ENCODE data around the gene GPR84. TPM values are rescaled to one million over a fixed set of nuclear protein-coding genes. Genes with fewer than 3 reads are reported as not detected.

The GPR84 gene
- total and polyA plus RNA-seq, 10 of the 15 experiments (the other 5 are each of a cell fraction or from before 2014, with no cell fraction given) = 0.37 to 4.7 (median 2.6) TPM

DNA sequence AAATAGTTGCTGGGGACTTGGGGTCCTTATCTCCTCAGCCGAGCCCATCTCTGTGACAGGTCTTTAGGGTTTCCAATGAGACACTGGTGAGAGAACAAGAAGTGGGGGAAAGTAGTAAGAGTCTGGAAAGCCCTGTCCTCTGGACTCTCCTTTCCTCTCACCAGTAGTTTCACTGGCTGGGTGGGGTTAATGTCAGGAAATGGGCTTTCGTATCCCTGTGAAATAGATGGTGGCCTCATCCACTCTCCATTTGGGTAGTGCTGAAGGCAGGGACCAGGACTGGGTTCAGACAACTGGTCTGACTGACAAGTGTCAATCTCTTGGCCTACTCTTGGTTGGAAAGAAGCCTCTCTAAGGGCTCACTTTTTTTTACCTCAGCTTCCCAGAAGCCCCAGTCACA, 12.7 kb upstream of the GPR84 start:
- FAIRE-seq = no peak
- ATAC-seq = no peak
- CTCF ChIA-PET = interaction anchor here (0.8 to 4.6 kb wide), 4 partner anchors 10 to 149 kb away, joined by 3 to 42 read pairs (median 3); partner anchors contain the start of gene COPZ1
- RAD21 ChIA-PET (ENCODE audit: unreplicated experiment) = no interaction called here
- no peak overlapping the region for H3K4me3 ChIP-seq
- intact Hi-C loops (cut with micrococcal nuclease; ENCODE audit: unreplicated experiment) (loop anchor here (10.0 kb wide), 1 partner anchor 372 kb away; the partner anchor contains the start of genes HOXC8 and HOXC9), in situ Hi-C loops (cut with MboI) (no loop called here)
- SMC1A ChIA-PET (ENCODE audit: uncharacterized antibody, unreplicated experiment) = interaction anchor here (1.0 to 1.1 kb wide), 2 partner anchors 18 to 41 kb away, joined by 3 to 4 read pairs; no protein-coding TSS in a partner anchor
- H3K27ac ChIP-seq (ENCODE audit: control insufficient read depth, insufficient read depth) = no peak overlapping the region
- H3K9me3 ChIP-seq (replicated peaks; ENCODE audit: control insufficient read depth, insufficient read depth, low read length) = no peaks in the 10 kb centered on the region
- H3K36me3 ChIP-seq (ENCODE audit: control insufficient read depth in 2 of 2, insufficient read depth in 2 of 2, low read length in 1 of 2) = no peaks in the 10 kb centered on the region
- TF ChIP-seq ZNF622 (IDR thresholded peaks at IDR 0.05) (no peak), BCL11A (IDR thresholded peaks at IDR 0.05; ENCODE audit: low read depth, low read length) (no peak), FOXK2 (IDR thresholded peaks at IDR 0.05) (no peak), BCLAF1 (IDR thresholded peaks at IDR 0.05) (no peak), ZNF274 (IDR thresholded peaks at IDR 0.05; ENCODE audit: insufficient read depth, insufficient read length) (no peak), RELB (IDR thresholded peaks at IDR 0.05; ENCODE audit: low read depth) (no peak), IRF4 (IDR thresholded peaks at IDR 0.05; ENCODE audit: low read depth, low read length) (no peak), ATF7 (IDR thresholded peaks at IDR 0.05; ENCODE audit: low read depth) (no peak), DPF2 (IDR thresholded peaks at IDR 0.05) (no peak), RAD21 (IDR thresholded peaks at IDR 0.05; ENCODE audit: insufficient read depth, low read depth, low read length) (no peak), MYC (IDR thresholded peaks at IDR 0.05; ENCODE audit: insufficient read depth, insufficient read length, insufficient replicate concordance, low read length, severe bottlenecking) (no peak), RAD51 (IDR thresholded peaks at IDR 0.05) (no peak), MTA2 (IDR thresholded peaks at IDR 0.05; ENCODE audit: low read depth) (no peak)
- TF ChIP-seq, protein P1, sequence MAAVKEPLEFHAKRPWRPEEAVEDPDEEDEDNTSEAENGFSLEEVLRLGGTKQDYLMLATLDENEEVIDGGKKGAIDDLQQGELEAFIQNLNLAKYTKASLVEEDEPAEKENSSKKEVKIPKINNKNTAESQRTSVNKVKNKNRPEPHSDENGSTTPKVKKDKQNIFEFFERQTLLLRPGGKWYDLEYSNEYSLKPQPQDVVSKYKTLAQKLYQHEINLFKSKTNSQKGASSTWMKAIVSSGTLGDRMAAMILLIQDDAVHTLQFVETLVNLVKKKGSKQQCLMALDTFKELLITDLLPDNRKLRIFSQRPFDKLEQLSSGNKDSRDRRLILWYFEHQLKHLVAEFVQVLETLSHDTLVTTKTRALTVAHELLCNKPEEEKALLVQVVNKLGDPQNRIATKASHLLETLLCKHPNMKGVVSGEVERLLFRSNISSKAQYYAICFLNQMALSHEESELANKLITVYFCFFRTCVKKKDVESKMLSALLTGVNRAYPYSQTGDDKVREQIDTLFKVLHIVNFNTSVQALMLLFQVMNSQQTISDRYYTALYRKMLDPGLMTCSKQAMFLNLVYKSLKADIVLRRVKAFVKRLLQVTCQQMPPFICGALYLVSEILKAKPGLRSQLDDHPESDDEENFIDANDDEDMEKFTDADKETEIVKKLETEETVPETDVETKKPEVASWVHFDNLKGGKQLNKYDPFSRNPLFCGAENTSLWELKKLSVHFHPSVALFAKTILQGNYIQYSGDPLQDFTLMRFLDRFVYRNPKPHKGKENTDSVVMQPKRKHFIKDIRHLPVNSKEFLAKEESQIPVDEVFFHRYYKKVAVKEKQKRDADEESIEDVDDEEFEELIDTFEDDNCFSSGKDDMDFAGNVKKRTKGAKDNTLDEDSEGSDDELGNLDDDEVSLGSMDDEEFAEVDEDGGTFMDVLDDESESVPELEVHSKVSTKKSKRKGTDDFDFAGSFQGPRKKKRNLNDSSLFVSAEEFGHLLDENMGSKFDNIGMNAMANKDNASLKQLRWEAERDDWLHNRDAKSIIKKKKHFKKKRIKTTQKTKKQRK (IDR thresholded peaks at IDR 0.05; ENCODE audit: low read depth, low read length) = no peak
- TF ChIP-seq, protein P2, sequence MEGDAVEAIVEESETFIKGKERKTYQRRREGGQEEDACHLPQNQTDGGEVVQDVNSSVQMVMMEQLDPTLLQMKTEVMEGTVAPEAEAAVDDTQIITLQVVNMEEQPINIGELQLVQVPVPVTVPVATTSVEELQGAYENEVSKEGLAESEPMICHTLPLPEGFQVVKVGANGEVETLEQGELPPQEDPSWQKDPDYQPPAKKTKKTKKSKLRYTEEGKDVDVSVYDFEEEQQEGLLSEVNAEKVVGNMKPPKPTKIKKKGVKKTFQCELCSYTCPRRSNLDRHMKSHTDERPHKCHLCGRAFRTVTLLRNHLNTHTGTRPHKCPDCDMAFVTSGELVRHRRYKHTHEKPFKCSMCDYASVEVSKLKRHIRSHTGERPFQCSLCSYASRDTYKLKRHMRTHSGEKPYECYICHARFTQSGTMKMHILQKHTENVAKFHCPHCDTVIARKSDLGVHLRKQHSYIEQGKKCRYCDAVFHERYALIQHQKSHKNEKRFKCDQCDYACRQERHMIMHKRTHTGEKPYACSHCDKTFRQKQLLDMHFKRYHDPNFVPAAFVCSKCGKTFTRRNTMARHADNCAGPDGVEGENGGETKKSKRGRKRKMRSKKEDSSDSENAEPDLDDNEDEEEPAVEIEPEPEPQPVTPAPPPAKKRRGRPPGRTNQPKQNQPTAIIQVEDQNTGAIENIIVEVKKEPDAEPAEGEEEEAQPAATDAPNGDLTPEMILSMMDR (IDR thresholded peaks at IDR 0.05 in 2 of 3, conservative IDR thresholded peaks at IDR 0.05 in 1 of 3; ENCODE audit: control insufficient read depth in 2 of 3, extremely low read depth in 1 of 3, insufficient read depth in 1 of 3, low read depth in 3 of 3, low read length in 3 of 3) = no peak
- WGBS (ENCODE audit: insufficient coverage, insufficient replicate concordance, low lambda C conversion rate, missing lambda C conversion rate) = 48% methylated on average over 2 of the region's 2 CpGs
- DNase-seq (ENCODE audit: low read depth, low spot score) = no peak
- peaks cover 5% of the 10 kb centered on the region; the same call in 1 of the 2 replicates for H3K4me1 ChIP-seq (ENCODE audit: control insufficient read depth, insufficient read depth, low read length)
- BruUV-seq (replicated peaks) = no TSS peak
- no peak overlapping the region for H3K4me2 ChIP-seq (ENCODE audit: control insufficient read depth, insufficient read depth)
- H3K79me2 ChIP-seq (ENCODE audit: control insufficient read depth, insufficient read depth, low read length) = no peaks in the 10 kb centered on the region
- POLR2A ChIA-PET = no interaction called here
- H3K27me3 ChIP-seq (replicated peaks in 1 of 2; ENCODE audit: control insufficient read depth in 2 of 2, insufficient read depth in 2 of 2, low read length in 1 of 2) = no peaks in the 10 kb centered on the region
- no peaks in the 10 kb centered on the region for H4K20me1 ChIP-seq (ENCODE audit: control insufficient read depth, insufficient read depth)
- H3K9ac ChIP-seq (ENCODE audit: control insufficient read depth, insufficient read depth, low read length) = no peak overlapping the region
- no peak overlapping the region for H2AFZ ChIP-seq (ENCODE audit: control insufficient read depth, low read depth, low read length)

Data from GM12878 (cell line).